GM18907 (cell line): ENCODE results near the gene TRIP13.
"Not testable (repeated sequence)": the region's sequence is repeated elsewhere in the genome, so short reads cannot be mapped to it uniquely, and the experiment has no call there.

Experiments used
- ATAC-seq: cut with Tn5 transposase; IDR thresholded peaks from one replicate; pipeline ENCODE4 v1.9.1; 2021; ENCODE audit warnings: mild to moderate bottlenecking, moderate library complexity; ENCODE audit not compliant: unreplicated experiment

The TRIP13 gene

GRCh38 chr5:871596-872298 is 20.9 kb upstream of the TRIP13 start:
- no peak for ATAC-seq

- no peak for ATAC-seq
Measured at GRCh38 chr5:872301-872700, 20.4 kb upstream of the TRIP13 start.

- no peak for ATAC-seq
Measured at GRCh38 chr5:873328-873727, 19.4 kb upstream of the TRIP13 start.

- ATAC-seq: no peak
Measured at GRCh38 chr5:875931-876330, 16.8 kb upstream of the TRIP13 start.

GRCh38 chr5:876398-877365 is 16.0 kb upstream of the TRIP13 start:
- ATAC-seq: no peak

GRCh38 chr5:878125-878524 is 14.6 kb upstream of the TRIP13 start:
- no peak for ATAC-seq

- not testable (repeated sequence) for ATAC-seq
Measured at GRCh38 chr5:878677-879076, 14.0 kb upstream of the TRIP13 start.

GRCh38 chr5:880816-881550 is 11.7 kb upstream of the TRIP13 start:
- no peak for ATAC-seq

GRCh38 chr5:881551-881935 is 11.1 kb upstream of the TRIP13 start:
- no peak for ATAC-seq

- no peak for ATAC-seq
Measured at GRCh38 chr5:882253-883183, 10.2 kb upstream of the TRIP13 start.

GRCh38 chr5:883475-884181 is 9.1 kb upstream of the TRIP13 start:
- no peak for ATAC-seq

- no peak for ATAC-seq
Measured at GRCh38 chr5:884345-885126, 8.1 kb upstream of the TRIP13 start.

GRCh38 chr5:885127-885442 is 7.6 kb upstream of the TRIP13 start:
- no peak for ATAC-seq

GRCh38 chr5:885529-885928 is 7.2 kb upstream of the TRIP13 start:
- ATAC-seq: no peak

- ATAC-seq: no peak
Measured at GRCh38 chr5:886036-886435, 6.6 kb upstream of the TRIP13 start.

- ATAC-seq: no peak
Measured at GRCh38 chr5:886716-887325, 5.9 kb upstream of the TRIP13 start.

GRCh38 chr5:887947-888637 is 4.6 kb upstream of the TRIP13 start:
- no peak for ATAC-seq

- no peak for ATAC-seq
Measured at GRCh38 chr5:888638-889035, 4.0 kb upstream of the TRIP13 start.
